G401.6 (cell line): ENCODE data around the gene PHF21A.
"Not testable (repeated sequence)": the region's sequence is repeated elsewhere in the genome, so short reads cannot be mapped to it uniquely, and the experiment has no call there.

Experiments
- FAIRE-seq: peaks from 2 replicates; lab custom pipeline; 2012; peaks lifted over from hg19 to GRCh38; lab: Jason Lieb, UNC

Gene PHF21A

GRCh38 chr11:46120346-46121300 is 631 bp downstream of the PHF21A start:
- FAIRE-seq: no peak

GRCh38 chr11:46119352-46120216 is 1.7 kb downstream of the PHF21A start:
- FAIRE-seq: no peak

GRCh38 chr11:46118702-46119351 is 2.4 kb downstream of the PHF21A start:
- peak; percentile 13 for FAIRE-seq

GRCh38 chr11:46117842-46118241 is 3.4 kb downstream of the PHF21A start:
- FAIRE-seq: no peak

GRCh38 chr11:46116712-46117037 is 4.6 kb downstream of the PHF21A start:
- not testable (repeated sequence) for FAIRE-seq

GRCh38 chr11:46116007-46116711 is 5.1 kb downstream of the PHF21A start:
- FAIRE-seq: no peak

- FAIRE-seq: no peak
Measured at GRCh38 chr11:46114961-46115360, 6.3 kb downstream of the PHF21A start.

GRCh38 chr11:46114378-46114777 is 6.9 kb downstream of the PHF21A start:
- no peak for FAIRE-seq

- peak; percentile 94 for FAIRE-seq
Measured at GRCh38 chr11:46112961-46113607, 8.2 kb downstream of the PHF21A start.

- no peak for FAIRE-seq
Measured at GRCh38 chr11:46108751-46109150, 12.5 kb downstream of the PHF21A start.

- FAIRE-seq: peak; percentile 30
Measured at GRCh38 chr11:46107780-46108179, 13.5 kb downstream of the PHF21A start.

GRCh38 chr11:46107408-46107718 is 13.9 kb downstream of the PHF21A start:
- FAIRE-seq: no peak

- no peak for FAIRE-seq
Measured at GRCh38 chr11:46106530-46107407, 14.5 kb downstream of the PHF21A start.

- no peak for FAIRE-seq
Measured at GRCh38 chr11:46105926-46106325, 15.3 kb downstream of the PHF21A start.

- FAIRE-seq: no peak
Measured at GRCh38 chr11:46105134-46105628, 16.1 kb downstream of the PHF21A start.

- FAIRE-seq: no peak
Measured at GRCh38 chr11:46102843-46103242, 18.4 kb downstream of the PHF21A start.

GRCh38 chr11:46100670-46101069 is 20.6 kb downstream of the PHF21A start:
- no peak for FAIRE-seq

GRCh38 chr11:46099963-46100316 is 21.3 kb downstream of the PHF21A start:
- FAIRE-seq: no peak

- no peak for FAIRE-seq
Measured at GRCh38 chr11:46090375-46090774, 30.9 kb downstream of the PHF21A start.

- FAIRE-seq: no peak
Measured at GRCh38 chr11:46079662-46080061, 41.6 kb downstream of the PHF21A start.

- no peak for FAIRE-seq
Measured at GRCh38 chr11:46075928-46076327, 45.3 kb downstream of the PHF21A start.
